HL-60 (cell line): Measurements from ENCODE around the gene CXCR6.

Experiments used
- CTCF ChIP-seq: IDR thresholded peaks from one replicate; pipeline ENCODE4 v1.5.1; 2011; ENCODE audit warnings: low read length, control low read depth, inconsistent platforms; ENCODE audit not compliant: insufficient read depth
- GABPA ChIP-seq: IDR thresholded peaks from 2 replicates; pipeline ENCODE4 v1.6.1; 2012; ENCODE audit warnings: low read depth
- POLR2AphosphoS5 ChIP-seq: IDR thresholded peaks from 2 replicates; pipeline ENCODE4 v1.6.1; 2012; ENCODE audit warnings: low read depth
- REST ChIP-seq: IDR thresholded peaks from 2 replicates; pipeline ENCODE4 v1.6.1; 2012; ENCODE audit warnings: low read depth; ENCODE audit not compliant: insufficient replicate concordance
- SPI1 ChIP-seq: IDR thresholded peaks from 2 replicates; pipeline ENCODE4 v1.6.1; 2012; ENCODE audit warnings: low read depth, mild to moderate bottlenecking, borderline replicate concordance

- TF ChIP-seq CTCF = no peak
- no peak for TF ChIP-seq POLR2AphosphoS5
- TF ChIP-seq REST = no peak
- no peak for TF ChIP-seq GABPA
- no peak for TF ChIP-seq SPI1
Observed at GRCh38 chr3:45907769-45908705, 35.2 kb upstream of the CXCR6 start.
